A549 (cell line): ENCODE results near the gene HOXB8.

Experiments used
- CBX2 ChIP-seq: fragments of 200-600 bp; sonication (generic); IDR thresholded peaks from 2 replicates; pipeline ENCODE4 v1.6.1; 2016; ENCODE audit warnings: low read depth, mild to moderate bottlenecking, borderline replicate concordance
- CEBPB ChIP-seq, 2 experiments: fragments of >200 bp in 1 of 2; sonication (Bioruptor Twin) in 1 of 2; formaldehyde crosslinking in 1 of 2; IDR thresholded peaks; 2 replicates each; pipeline ENCODE4 v1.6.1; 2012 to 2016
- ESRRA ChIP-seq: fragments of 150-350 bp; IDR thresholded peaks from 2 replicates; pipeline ENCODE4 v1.6.1; 2014; ENCODE audit warnings: mild to moderate bottlenecking, low read length, borderline replicate concordance
- JUN ChIP-seq, 2 experiments: fragments of >200 bp; sonication (Bioruptor Twin); formaldehyde crosslinking; IDR thresholded peaks; 2 replicates in 1 of 2; 3 replicates in 1 of 2; pipeline ENCODE4 v1.6.1; 2016 to 2017
- NFE2L2 ChIP-seq: fragments of 150-350 bp; conservative IDR thresholded peaks from 2 replicates; pipeline ENCODE4 v1.6.1; 2014; ENCODE audit warnings: low read length
- NR3C1 ChIP-seq: fragments of >200 bp; sonication (Bioruptor Twin); formaldehyde crosslinking; IDR thresholded peaks from 3 replicates; pipeline ENCODE4 v1.6.1; 2017
- POLR2A ChIP-seq: IDR thresholded peaks from 2 replicates; pipeline ENCODE4 v1.6.1; 2012; ENCODE audit warnings: mild to moderate bottlenecking, low read length
- RAD21 ChIP-seq, 2 experiments: fragments of >200 bp in 1 of 2; sonication (Bioruptor Twin) in 1 of 2; formaldehyde crosslinking in 1 of 2; IDR thresholded peaks in 1 of 2; conservative IDR thresholded peaks in 1 of 2; 2 replicates in 1 of 2; 3 replicates in 1 of 2; pipeline ENCODE4 v1.6.1; 2012 to 2018; ENCODE audit warnings: inconsistent platforms in 1 of 2
- RFX5 ChIP-seq: fragments of 450-650 bp; IDR thresholded peaks from 2 replicates; pipeline ENCODE4 v1.7.1; 2014; ENCODE audit warnings: antibody characterized with exemption, mild to moderate bottlenecking, moderate library complexity
- RNF2 ChIP-seq: fragments of 200-600 bp; sonication (generic); IDR thresholded peaks from 2 replicates; pipeline ENCODE4 v1.6.1; 2016; ENCODE audit warnings: low read depth, mild to moderate bottlenecking, antibody characterized with exemption, moderate library complexity, borderline replicate concordance
- ZFP36 ChIP-seq: fragments of 450-650 bp; IDR thresholded peaks from 2 replicates; pipeline ENCODE4 v1.6.1; 2014; ENCODE audit warnings: borderline replicate concordance; ENCODE audit not compliant: partially characterized antibody
- TF ChIP-seq, protein P1 (sequence below): fragments of >200 bp; sonication (Bioruptor Twin); formaldehyde crosslinking; IDR thresholded peaks from 3 replicates; pipeline ENCODE4 v1.5.1; 2016
- TF ChIP-seq, protein P2 (sequence below): fragments of 150-350 bp; IDR thresholded peaks from 2 replicates; pipeline ENCODE4 v1.6.1; 2014; ENCODE audit warnings: low read depth, mild to moderate bottlenecking, low read length
- TF ChIP-seq, protein P3 (sequence below): fragments of 250-450 bp; sonication (Bioruptor Pico); IDR thresholded peaks from 2 replicates; pipeline ENCODE4 v1.5.0; 2021; ENCODE audit warnings: mild to moderate bottlenecking, moderate library complexity, borderline replicate concordance

DNA sequence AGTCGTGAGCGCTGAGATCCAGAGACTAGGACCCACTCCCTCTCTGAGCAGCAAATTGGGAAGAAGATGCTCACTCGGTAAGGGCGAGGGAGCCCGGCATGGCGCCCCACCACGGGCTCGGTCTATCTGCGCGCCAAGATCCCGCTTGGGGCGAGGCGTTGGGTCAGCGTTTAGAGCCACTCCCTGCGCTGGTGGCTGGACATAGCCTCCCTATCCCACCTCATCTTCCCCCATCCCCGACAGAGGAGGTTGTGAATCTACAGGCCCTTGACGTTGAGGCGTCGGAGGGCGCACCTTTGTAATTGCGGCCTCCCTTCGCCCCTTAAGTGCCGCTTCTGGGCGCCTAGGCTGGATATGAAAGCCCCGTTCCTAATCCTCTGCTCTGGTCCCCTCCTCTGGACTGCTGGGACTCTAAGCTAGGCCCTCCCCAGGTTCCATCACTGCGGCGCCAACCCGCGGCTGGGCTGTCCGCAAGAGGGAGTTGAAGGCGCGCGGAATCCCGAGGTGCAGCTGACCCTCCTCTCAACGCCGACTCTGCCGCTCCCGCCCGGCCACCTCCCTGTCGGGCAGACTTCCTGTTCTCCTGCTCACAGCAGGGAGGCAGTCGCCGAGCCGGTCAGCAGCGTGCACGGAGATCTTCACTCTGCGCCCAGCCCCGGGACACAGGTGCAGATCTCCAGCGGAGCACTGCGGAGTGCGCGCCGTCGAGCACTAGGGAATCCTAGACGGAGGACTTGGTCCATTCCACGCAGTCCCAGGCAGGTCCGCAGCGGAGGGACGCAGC lies 27.2 kb upstream of the HOXB8 start:
- TF ChIP-seq, protein P1, sequence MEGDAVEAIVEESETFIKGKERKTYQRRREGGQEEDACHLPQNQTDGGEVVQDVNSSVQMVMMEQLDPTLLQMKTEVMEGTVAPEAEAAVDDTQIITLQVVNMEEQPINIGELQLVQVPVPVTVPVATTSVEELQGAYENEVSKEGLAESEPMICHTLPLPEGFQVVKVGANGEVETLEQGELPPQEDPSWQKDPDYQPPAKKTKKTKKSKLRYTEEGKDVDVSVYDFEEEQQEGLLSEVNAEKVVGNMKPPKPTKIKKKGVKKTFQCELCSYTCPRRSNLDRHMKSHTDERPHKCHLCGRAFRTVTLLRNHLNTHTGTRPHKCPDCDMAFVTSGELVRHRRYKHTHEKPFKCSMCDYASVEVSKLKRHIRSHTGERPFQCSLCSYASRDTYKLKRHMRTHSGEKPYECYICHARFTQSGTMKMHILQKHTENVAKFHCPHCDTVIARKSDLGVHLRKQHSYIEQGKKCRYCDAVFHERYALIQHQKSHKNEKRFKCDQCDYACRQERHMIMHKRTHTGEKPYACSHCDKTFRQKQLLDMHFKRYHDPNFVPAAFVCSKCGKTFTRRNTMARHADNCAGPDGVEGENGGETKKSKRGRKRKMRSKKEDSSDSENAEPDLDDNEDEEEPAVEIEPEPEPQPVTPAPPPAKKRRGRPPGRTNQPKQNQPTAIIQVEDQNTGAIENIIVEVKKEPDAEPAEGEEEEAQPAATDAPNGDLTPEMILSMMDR: peak; percentile 24; the same call in 2 of the 3 replicates
- TF ChIP-seq JUN (IDR thresholded peaks at IDR 0.05) (no peak), RAD21 (conservative IDR thresholded peaks at IDR 0.05 in 1 of 2, IDR thresholded peaks at IDR 0.05 in 1 of 2) (no peak), CBX2 (no peak), POLR2A (peak; percentile 40), CEBPB (IDR thresholded peaks at IDR 0.05) (no peak), ZFP36 (no peak), ESRRA (no peak), NFE2L2 (no peak), RFX5 (no peak), RNF2 (no peak), NR3C1 (no peak)
- TF ChIP-seq, protein P2, sequence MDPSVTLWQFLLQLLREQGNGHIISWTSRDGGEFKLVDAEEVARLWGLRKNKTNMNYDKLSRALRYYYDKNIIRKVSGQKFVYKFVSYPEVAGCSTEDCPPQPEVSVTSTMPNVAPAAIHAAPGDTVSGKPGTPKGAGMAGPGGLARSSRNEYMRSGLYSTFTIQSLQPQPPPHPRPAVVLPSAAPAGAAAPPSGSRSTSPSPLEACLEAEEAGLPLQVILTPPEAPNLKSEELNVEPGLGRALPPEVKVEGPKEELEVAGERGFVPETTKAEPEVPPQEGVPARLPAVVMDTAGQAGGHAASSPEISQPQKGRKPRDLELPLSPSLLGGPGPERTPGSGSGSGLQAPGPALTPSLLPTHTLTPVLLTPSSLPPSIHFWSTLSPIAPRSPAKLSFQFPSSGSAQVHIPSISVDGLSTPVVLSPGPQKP: no peak
- TF ChIP-seq, protein P3, sequence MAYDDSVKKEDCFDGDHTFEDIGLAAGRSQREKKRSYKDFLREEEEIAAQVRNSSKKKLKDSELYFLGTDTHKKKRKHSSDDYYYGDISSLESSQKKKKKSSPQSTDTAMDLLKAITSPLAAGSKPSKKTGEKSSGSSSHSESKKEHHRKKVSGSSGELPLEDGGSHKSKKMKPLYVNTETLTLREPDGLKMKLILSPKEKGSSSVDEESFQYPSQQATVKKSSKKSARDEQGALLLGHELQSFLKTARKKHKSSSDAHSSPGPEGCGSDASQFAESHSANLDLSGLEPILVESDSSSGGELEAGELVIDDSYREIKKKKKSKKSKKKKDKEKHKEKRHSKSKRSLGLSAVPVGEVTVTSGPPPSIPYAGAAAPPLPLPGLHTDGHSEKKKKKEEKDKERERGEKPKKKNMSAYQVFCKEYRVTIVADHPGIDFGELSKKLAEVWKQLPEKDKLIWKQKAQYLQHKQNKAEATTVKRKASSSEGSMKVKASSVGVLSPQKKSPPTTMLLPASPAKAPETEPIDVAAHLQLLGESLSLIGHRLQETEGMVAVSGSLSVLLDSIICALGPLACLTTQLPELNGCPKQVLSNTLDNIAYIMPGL (CRISPR knock-in tag): no peak
